ELF-1 (cell line): ENCODE data around the gene SMG1.

Experiments
- DNase-seq: peaks from one replicate; pipeline ENCODE4 v3.0.0-alpha.2; 2016; ENCODE audit warnings: low read depth, low spot score

The SMG1 gene

GRCh38 chr16:18852647-18853046, 73.6 kb downstream of the SMG1 start:
- no peak for DNase-seq

GRCh38 chr16:18846416-18846815, 79.8 kb downstream of the SMG1 start:
- no peak for DNase-seq

- DNase-seq: no peak
These were observed 83.6 kb downstream of the SMG1 start for GRCh38 chr16:18842565-18842964.

- no peak for DNase-seq
These were observed 84.2 kb downstream of the SMG1 start for GRCh38 chr16:18841833-18842525.

- peak; percentile 26 for DNase-seq
These were observed 86.7 kb downstream of the SMG1 start for GRCh38 chr16:18839555-18839954.

GRCh38 chr16:18836702-18837101, 89.5 kb downstream of the SMG1 start:
- DNase-seq: no peak

- DNase-seq: no peak
These were observed 91.3 kb downstream of the SMG1 start for GRCh38 chr16:18834864-18835263.

- DNase-seq: no peak
These were observed 92.3 kb downstream of the SMG1 start for GRCh38 chr16:18833707-18834505.

GRCh38 chr16:18832613-18833012, 93.6 kb downstream of the SMG1 start:
- no peak for DNase-seq

GRCh38 chr16:18832006-18832405, 94.2 kb downstream of the SMG1 start:
- DNase-seq: no peak

- no peak for DNase-seq
These were observed 97.0 kb downstream of the SMG1 start for GRCh38 chr16:18829251-18829650.

- no peak for DNase-seq
These were observed 98.3 kb downstream of the SMG1 start for GRCh38 chr16:18827890-18828289.

- DNase-seq: no peak
These were observed 109.9 kb downstream of the SMG1 start for GRCh38 chr16:18816286-18816685.

- DNase-seq: no peak
These were observed 114.3 kb downstream of the SMG1 start for GRCh38 chr16:18811925-18812324.

GRCh38 chr16:18809165-18809564, 117.0 kb downstream of the SMG1 start:
- DNase-seq: no peak

GRCh38 chr16:18805257-18805773, 120.9 kb downstream of the SMG1 start:
- DNase-seq: no peak

- DNase-seq: no peak
These were observed 121.7 kb downstream of the SMG1 start for GRCh38 chr16:18804540-18804939.

- no peak for DNase-seq
These were observed 122.4 kb downstream of the SMG1 start for GRCh38 chr16:18803569-18804462.

- no peak for DNase-seq
These were observed 123.4 kb downstream of the SMG1 start for GRCh38 chr16:18802767-18803343.

- peak; percentile 100 for DNase-seq
These were observed 124.8 kb downstream of the SMG1 start, which contains the start of gene ARL6IP1 for GRCh38 chr16:18801145-18801972. Gene ARL6IP1, minus strand, starts transcription at chr16:18801549. Its CDS starts 83 bp downstream, at chr16:18801466.

- DNase-seq: peak; percentile 58
These were observed 125.4 kb downstream of the SMG1 start for GRCh38 chr16:18800775-18801144.
